ENCODE results near the gene TUBAL3.
A peak's percentile ranks its signal among the peaks of the same experiment; 100 is the strongest.

Gene TUBAL3

DNA sequence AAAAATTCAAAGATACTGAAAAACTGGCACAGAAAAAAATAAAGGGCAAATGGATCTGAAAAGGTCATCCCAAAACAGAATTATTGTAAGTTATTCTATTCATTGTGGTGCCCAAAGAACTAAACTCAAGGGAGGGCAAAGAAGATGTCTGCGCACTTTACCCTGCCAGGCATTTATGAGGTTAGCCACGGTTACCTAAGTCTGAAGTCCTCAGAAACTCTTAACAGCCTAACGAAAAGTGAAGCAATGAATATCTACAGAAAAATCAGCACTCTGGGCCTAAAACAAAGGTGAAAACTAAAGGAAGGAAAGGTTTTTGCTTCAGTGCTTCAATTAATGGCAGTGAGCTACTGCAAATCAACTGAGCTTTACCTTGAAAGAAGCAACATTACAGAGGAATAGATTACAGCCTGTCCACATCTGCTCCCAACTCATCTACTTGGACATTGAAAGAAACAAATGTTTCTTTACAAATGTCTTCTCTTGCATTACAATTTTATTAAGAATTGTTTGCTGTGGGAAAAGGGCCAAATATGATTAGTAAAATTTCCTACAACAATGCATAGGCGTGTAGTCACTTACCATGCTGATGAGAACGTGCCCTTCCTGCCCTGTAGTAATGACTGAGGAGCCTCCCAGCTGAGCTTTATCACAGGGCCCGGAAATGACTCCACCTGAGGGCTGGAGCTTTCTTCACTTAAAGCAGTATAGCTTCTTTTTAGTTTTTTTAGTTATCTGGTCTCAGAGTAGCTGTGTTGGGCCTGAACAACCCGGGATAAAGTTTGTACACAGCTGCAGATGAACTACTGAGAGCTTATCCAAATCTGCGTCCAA lies at the start of gene TUBAL3:
Gene TUBAL3, minus strand, starts transcription at position 621 of the 834 bp plus-strand sequence. Its CDS starts 36 bp downstream, at position 585.
- peak; percentile 5 for DNase-seq

DNA sequence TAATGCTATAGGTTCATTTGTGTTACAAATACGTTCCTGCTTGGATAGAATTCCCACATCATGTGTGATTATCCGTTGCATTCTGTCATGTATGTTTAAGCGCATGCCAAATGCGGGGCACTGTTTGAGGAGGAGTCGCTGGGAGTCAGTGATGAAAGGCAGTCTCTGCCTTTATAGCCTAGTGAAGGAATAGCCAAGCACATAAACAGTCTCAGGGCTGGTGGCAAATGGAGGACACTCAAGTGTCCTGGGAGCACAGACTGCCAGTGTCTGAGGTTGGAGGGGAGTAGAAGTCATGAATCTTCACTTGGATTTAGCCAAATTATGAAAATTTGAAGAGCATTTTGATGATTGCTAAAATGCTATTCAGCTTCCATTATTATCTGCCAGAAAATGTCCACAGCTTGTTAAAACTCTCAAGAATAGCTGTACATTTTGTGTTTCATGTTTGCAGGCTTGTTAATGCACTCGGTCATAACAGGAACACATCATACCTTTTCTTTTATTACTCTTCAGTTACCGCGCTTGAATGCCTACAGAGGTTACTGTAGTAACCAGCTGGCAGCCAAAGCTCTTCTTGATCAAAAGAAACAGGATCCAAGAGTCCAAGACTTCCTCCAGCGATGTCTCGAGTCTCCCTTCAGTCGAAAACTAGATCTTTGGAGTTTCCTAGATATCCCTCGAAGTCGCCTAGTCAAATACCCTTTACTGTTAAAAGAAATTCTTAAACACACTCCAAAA lies 49.3 kb upstream of the TUBAL3 start:
- DNase-seq, result no peak

DNA sequence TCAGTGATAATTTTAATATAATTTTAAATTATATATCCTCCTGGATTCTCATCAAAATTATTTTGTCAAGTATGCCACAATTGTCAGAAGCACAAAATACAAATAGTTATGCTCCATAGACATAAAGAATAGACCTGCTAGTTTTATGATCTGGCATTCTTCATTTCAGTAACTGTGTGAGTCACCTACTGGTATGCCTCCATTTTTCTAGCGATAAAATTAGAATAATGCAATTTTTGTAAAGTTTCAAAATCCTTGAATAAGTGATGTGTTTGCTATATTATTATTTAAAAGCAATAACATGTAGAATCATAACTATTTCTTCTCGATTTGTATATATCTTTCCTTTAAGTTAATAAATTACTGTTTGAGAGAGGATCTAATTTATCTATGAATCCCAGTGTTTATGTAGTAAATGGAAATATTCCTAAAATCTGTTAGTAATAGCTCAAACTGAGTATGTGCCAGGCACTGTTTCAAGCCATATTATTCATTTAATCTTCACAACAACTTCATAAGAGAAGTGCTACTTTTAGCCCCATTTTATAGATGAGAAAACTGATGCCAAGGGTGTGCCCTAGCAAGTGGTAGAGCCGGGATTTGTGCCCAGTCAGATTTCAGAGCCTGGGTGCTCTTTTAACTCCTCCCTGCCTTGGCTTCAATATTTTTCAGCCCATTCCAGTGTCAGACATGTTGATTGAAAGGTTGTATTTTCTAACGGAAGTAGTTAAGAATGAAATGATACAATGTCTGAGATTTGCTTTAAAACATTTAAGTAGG lies 46.2 kb upstream of the TUBAL3 start:
- no peak for DNase-seq

DNA sequence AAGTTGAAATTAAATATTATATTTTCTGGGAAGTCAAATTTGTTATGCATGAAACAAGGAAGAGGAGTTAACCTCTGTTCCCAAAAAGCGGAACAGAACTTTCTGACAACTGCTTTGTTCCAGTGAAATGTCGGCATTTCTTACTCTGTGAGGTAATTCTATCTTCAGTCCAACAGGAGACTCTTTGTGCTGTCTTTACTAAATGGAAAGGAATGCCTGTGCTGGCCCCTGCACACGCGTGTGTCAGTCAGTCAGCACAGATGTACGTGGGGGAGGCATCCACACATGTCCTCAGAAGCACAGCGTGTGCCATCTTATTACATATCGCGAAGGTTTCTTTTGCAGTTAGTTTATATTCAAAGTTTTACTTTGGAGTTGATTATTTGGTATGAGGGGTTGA lies 45.2 kb upstream of the TUBAL3 start:
- peak; percentile 87 for DNase-seq

DNA sequence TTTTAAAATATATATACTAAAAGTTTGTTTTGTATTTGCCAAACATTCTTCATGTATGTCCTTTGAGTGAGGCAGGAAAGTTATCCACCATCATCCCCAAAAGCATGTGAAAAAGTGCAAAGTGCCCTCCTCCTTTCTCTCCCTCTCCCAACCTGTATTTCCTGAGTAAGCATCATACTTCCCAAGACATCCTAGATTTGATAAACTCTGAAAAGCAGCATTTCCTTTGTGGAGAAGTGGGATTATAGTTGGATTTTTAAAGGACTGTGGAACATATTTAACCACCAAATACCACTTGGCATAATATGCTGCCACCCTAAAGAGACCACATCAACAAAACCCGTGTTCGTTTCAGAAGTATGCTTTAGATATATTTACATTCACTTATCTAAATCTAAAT lies 44.6 kb upstream of the TUBAL3 start:
- no peak for DNase-seq

DNA sequence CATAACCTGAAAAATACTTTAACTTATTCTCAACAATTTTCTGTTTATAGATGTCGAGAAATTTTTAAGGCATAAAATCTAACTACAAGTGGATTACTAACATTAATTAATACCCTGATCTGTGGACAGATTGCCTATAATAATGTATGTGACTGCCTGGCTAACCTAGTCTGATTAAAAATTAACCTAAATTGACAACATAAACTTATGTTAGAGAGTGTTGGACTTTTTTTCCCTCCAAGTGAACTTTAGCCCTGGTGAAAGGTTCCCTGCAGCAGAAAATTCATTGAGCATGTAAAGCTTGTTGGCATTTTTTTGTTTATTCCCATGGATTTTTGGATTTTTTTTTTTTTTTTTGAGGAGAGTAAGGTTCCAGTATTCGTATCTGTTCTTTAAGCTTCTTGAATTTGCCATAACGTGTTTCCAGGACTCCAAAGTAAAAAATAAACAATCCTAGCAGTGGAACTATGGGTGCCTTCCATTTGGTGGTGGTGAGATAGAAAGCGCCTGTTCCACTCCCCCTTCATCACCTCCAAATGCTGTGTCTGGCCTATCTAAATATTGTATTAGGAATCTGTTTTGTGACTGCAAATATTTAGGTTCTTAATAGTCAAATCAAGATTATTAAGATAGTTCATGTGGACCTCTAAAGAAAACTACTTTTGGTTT lies 43.8 kb upstream of the TUBAL3 start:
- DNase-seq, result no peak

DNA sequence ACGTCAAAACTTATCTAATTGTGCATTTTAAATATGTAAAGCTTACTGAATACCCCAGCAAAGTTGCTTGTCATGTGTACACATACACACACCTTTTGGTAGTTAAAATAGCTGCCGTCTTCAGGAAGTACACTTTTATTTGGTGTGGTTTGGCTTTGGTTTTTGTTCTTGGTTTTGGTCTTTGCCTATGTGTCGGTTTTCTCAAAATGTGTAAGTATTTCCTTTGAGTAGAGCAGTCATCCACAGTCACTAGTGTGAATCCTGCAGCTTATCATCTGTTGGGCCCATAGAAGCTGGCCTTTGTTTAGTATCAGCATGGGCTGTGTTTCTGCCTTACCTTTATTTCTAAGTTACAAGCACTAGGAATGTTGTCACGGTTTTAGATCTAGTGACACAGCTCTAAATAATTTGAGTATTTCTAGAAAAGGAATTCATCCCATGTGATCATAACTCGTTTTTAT lies 43.0 kb upstream of the TUBAL3 start:
- peak; percentile 37 for DNase-seq

DNA sequence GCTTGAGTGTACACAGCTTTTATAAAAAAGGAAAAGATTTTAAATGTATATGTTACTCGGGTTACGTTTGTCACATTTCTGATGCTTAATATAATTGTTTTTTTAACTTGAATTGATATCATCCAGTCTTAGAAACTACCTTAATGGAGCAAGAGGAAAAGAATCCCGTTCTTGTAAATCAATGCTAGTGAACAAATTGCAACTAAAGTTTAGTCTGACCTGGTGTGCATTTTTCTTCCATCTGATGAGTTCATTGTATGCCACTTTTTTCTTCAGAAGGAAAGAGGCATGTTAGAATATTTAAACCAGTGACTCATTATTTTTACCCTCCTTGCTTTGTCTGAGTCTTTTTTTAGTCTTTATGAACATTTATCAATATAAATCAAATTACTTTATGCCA lies 42.4 kb upstream of the TUBAL3 start:
- DNase-seq, result peak; percentile 48

DNA sequence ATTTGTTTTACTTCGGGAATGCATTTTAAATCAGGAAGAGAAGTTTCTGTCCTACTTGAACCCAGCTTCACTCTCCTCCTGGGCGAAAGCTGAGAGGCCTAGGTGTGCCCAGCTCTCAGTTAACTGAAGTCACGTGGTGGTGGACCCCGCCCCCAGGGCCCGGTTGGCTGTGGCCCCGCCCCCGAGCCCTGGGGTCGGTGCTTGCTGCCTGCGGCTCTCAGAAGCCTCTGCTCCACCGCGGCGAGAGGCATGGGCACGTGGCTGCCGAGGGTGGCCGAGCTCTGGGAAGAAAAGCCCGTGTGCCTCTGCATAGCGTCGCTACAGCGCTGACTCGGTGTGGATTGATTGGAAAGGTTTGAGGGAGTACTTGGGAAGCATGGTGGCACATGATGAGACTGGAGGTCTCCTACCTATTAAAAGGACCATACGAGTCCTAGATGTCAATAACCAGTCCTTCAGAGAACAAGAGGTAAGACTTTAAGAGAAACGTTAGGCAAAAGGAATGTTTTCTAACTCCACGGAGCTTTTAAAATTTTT lies 41.8 kb upstream of the TUBAL3 start:
- peak; percentile 90 for DNase-seq

DNA sequence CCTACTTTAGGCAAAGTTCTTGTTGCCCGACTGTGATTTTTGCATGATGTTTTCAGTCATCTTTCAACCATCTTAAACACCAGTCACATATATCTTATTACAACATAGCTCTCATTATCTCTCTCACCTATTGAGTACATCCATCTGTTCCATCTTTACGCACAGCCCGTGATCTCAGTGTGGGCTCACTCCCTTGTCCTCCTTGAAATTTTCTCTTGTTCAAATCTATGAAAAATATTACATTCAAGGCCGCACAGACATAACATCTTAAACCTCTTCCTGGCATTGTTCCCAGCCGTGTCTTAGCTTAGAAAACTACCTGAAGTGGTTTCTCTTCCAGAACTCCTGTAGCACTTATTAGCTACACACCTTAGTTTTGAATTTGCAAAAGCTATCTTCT lies 40.4 kb upstream of the TUBAL3 start:
- DNase-seq, result no peak

DNA sequence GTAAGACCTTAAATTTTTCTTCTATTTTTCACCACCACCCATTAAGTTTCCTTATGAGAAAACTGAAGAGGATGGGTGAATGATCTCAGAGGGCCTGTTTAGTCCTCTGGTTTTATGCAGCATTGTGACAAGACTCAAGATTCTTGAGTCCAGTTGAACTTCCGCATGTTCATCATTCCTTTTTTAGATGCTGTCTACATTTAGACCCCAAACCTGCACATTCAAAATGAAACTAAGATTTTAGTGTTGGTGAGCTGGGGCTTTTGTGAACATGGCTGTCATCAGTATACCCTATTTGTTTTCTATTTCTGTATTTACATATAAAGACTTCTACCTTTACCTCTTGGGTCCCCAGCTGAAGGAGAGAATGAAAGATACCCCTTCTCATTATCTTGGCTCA lies 38.8 kb upstream of the TUBAL3 start:
- DNase-seq, result no peak

DNA sequence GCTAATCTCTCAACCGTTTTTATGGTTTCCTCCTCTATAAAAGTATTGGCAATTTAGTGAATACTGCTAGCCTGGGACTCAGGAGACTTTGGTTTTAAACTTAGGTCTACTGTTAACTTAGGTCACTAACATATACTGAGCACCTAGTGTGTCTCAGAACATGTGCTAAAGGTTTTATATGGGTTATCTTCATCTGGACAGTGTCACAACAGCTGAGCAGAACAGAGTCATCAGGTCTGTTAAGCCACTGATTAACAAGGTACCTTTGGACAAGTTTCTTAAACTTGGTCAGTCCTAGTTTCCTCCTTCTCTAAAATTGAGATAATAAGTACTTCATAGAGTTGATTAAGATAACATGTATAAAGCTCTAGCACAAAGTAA lies 38.4 kb upstream of the TUBAL3 start:
- DNase-seq, result no peak

DNA sequence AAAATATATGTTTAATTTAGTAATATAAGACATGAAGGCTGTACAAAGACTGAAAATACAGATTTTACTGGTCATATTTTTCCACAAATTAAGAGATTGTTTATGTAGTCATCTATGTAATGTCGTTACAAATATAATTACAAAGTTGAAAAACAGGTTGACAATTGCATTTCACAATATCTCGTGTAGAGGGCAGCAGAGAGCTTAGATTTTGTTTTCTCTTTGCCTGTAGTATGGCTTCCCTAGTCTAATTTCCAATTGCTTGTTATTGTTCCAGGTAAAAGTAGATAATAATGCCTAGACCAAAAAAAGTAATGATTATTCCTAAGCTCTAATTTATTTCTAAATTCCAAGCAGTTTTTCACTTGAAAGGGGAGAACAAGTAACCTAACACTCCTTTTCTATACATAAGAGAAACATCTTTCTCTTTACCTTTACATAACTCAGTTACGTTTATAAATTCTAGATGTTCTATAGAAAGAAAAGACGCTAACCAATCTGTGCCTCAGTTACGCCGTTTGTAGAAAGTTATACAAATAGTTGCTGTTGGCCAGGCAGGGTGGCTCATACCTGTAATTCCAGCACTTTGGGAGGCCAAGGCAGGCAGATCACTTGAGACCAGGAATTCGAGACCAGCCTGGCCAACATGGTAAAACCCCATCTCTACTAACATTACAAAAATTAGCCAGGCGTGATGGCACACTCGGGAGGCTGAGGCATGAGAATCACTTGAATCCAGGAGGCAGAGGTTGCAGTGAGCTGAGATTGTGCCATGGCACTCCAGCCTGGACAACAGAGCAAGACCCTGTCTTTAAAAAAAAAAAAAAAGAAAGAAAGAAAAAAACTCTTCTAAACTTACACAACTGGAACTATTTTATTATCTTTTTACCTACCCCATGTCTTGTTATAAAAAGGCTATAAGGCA lies 37.7 kb upstream of the TUBAL3 start:
- DNase-seq, result peak; percentile 51

DNA sequence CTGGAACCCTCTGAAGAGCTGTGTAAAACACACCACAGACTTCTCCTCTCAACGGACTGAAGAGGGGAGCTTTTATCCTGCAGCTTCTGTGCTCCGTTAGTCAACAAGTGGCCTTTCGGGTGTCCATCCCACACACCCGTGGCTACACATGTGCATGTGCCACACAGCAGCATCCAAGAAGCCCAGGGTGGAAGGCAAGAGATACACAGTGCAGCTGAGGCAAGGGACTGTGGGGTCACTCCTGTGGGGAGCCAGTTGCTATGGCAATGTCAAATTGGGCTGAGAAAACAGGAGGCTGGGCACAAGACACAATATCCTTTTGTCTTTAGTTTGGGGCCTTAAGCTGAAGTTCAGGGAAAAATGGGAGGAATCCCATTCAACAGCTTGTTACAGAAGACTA lies 36.5 kb upstream of the TUBAL3 start:
- no peak for DNase-seq

DNA sequence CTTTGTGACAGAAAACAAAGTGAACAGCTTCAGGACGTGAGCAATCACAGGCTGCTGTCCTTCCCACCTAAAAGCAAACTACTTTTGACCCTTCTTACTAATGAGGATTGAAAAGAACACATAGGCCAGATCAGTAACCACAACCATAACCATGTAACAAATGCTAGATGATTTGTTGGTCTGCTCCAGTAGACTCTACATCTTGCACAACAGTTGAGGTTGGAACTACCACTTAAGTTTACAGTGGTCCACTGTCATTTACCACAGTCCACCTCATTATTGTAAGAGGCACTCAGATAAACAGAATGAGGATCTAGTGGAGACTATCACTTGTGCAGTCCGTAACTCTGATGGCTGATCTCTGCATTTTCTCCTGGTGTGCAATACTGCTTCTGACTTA lies 35.6 kb upstream of the TUBAL3 start:
- no peak for DNase-seq

DNA sequence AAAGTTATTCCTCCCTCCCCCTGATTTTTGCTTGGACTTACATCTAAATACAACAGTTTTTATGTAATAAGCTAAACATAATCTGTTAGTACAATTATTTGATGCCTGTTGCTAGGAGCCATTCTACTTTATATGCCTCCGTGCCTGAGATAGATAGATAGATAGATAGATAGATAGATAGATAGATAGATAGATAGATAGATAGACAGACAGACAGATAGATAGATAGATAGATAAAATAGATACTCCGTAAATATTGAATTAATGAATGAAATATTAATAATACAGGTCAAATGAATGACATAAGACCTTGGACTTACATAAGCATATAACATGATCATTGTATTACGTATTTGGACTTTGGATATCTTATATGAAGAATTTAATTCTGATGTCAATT lies 30.7 kb upstream of the TUBAL3 start:
- DNase-seq, result no peak

DNA sequence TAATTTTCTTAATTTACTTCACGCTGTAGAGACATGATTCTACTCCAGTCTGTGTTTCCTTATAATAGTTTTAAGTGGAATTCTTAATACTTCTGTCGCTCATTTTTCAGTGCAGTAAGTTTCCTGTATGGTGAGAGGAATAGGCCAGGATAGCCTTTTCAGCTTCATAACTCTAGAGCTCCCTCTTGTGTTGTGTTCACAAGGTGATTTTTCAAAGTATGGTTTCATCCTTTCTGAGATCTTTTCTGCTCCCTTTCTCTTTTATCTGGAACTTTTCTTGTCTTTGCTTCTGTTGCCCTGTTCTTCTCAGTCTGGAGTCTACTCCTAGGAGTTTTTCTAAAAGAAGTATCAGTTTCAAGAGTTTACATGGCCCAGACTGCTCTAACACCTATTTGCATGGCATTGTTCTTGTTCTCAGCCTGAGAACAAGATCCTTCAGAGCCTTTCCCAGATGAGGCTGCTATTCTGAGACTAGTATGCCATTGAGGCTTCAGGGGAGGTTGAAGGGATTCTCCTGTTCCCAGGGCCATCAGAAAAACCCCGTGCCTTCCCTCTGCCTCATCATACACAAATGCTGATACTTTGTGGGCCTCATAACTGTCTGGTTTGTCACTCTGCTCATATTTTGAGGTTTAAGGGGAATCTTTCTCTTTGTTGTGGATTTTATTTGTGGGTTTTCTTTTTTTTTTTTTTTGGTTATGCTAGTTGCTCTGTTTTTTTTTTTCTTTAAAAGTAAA lies 29.6 kb upstream of the TUBAL3 start:
- peak; percentile 85 for DNase-seq

DNA sequence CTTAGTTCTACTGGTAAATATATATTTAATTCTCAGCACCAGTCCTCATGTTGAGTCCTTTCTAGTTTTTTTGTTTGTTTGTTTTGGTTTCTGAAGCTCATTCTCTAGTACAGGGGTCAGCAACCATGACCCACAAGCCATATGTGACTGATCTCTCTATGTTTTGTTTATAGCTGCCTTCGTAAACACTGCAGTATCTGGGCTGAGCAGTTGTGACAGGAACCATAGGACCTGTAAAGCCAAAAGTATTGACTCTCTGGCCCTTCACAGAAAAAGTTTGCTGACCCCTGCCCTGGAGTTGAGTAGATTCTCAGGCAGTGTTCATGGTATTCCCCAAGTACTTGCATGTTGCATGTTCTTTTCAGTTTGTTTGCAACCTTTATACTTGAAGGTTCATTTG lies 28.6 kb upstream of the TUBAL3 start:
- DNase-seq, result no peak

DNA sequence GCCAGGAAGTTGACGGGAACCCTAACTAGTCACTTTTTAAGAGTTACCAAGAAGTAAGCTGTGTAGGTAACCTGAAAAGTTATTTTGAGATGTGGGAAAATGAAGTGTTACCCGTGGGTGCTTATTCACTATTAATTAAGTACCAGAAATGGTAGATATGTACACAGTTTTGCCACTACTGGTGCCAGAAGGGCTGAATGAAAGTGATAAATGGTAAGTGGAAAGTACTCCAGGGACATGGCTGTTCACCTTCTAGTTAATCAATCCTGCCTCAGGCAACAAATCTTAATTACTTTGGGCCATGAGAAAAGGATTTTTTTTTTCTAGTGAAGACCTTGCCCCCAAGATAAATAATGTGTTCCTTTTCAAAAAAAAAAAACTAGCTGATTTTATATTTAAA lies 23.5 kb upstream of the TUBAL3 start:
- no peak for DNase-seq

DNA sequence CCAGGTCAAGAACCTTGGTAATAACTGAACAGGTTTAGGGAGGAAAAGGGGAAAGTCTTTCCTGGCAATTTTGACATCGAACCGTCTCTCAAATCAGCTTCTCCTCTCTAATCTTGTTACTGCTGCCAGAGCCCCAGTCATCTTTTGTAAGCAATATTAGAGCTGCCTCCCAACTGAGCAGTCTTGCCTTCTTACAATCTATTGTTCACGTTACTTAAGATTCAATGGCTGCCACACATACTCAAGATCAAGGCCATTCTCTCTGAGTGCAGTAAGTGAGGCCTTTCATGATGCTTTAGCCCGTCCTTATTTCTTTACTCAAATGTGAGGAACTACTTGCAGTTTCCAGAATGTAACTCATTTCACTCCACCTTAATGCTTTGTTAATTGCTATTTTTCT lies 20.1 kb upstream of the TUBAL3 start:
- no peak for DNase-seq

DNA sequence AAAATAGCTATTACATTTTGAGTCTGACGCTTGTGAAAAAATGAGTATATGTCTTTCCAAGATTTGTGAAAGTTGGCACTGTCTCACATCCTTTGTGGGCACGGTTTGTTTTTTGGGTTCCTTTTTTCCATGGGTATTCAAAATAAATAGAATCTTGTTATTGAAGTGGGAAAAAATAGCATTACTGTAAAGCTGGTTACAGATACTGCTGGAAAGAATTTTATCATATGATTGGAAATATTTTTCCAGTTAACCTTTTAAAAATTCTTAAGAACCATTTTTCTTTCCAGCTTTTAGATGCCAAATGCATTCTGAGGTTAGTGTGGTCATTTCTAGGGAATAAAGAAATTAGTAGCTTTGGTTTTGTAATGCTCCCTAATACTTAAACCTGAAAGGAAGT lies 19.1 kb upstream of the TUBAL3 start:
- no peak for DNase-seq

Measured in EL (cell line).